ENCODE results near the gene DAPK1.

Gene DAPK1

DNA sequence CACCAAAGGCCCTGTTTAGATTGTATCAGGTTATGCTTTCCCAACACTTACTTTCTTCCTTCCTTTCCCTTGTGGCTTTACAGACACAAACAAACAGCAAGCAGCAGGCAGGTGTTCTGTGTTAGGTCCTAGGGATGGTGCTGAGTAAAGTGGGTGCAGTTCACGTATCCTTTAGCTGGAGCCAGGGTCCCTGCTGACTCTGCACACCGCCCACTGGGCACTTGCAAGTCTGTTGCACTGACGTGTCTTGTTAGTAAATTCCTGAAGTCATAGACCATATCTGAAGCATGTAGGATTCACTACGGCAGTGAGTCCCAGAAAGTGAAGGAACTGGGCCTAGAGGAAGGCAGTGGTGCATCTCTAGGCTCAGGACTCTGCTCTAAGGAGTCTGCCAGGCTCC is 96.5 kb downstream of the DAPK1 start:
- TF ChIP-seq PATZ1 (CRISPR knock-in tag; IDR thresholded peaks at IDR 0.05; ENCODE audit: borderline replicate concordance) = no peak
- TF ChIP-seq PPARA (CRISPR knock-in tag; IDR thresholded peaks at IDR 0.05; ENCODE audit: borderline replicate concordance) = no peak
- TF ChIP-seq CREB5 (CRISPR knock-in tag; IDR thresholded peaks at IDR 0.05; ENCODE audit: low read depth) = no peak
- TF ChIP-seq BACH2 (CRISPR knock-in tag; IDR thresholded peaks at IDR 0.05; ENCODE audit: borderline replicate concordance) = no peak
- TF ChIP-seq ARNTL (CRISPR knock-in tag; IDR thresholded peaks at IDR 0.05; ENCODE audit: borderline replicate concordance, low read depth) = no peak
- no peak for TF ChIP-seq OSR1 (CRISPR knock-in tag; IDR thresholded peaks at IDR 0.05)
- TF ChIP-seq, protein P1, sequence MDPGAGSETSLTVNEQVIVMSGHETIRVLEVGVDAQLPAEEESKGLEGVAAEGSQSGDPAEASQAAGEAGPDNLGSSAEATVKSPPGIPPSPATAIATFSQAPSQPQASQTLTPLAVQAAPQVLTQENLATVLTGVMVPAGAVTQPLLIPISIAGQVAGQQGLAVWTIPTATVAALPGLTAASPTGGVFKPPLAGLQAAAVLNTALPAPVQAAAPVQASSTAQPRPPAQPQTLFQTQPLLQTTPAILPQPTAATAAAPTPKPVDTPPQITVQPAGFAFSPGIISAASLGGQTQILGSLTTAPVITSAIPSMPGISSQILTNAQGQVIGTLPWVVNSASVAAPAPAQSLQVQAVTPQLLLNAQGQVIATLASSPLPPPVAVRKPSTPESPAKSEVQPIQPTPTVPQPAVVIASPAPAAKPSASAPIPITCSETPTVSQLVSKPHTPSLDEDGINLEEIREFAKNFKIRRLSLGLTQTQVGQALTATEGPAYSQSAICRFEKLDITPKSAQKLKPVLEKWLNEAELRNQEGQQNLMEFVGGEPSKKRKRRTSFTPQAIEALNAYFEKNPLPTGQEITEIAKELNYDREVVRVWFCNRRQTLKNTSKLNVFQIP (CRISPR knock-in tag; IDR thresholded peaks at IDR 0.05; ENCODE audit: borderline replicate concordance, low read depth) = no peak
- TF ChIP-seq ZFP30 (CRISPR knock-in tag; IDR thresholded peaks at IDR 0.05) = no peak
- TF ChIP-seq, protein P2, sequence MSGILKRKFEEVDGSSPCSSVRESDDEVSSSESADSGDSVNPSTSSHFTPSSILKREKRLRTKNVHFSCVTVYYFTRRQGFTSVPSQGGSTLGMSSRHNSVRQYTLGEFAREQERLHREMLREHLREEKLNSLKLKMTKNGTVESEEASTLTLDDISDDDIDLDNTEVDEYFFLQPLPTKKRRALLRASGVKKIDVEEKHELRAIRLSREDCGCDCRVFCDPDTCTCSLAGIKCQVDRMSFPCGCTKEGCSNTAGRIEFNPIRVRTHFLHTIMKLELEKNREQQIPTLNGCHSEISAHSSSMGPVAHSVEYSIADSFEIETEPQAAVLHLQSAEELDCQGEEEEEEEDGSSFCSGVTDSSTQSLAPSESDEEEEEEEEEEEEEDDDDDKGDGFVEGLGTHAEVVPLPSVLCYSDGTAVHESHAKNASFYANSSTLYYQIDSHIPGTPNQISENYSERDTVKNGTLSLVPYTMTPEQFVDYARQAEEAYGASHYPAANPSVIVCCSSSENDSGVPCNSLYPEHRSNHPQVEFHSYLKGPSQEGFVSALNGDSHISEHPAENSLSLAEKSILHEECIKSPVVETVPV (CRISPR knock-in tag; IDR thresholded peaks at IDR 0.05) = no peak
- TF ChIP-seq TSHZ2 (CRISPR knock-in tag; IDR thresholded peaks at IDR 0.05) = no peak
- no peak for TF ChIP-seq ZNF565 (CRISPR knock-in tag; conservative IDR thresholded peaks at IDR 0.05; ENCODE audit: low read depth)
- no peak for TF ChIP-seq ZNF70 (CRISPR knock-in tag; IDR thresholded peaks at IDR 0.05)
- TF ChIP-seq SNAI2 (CRISPR knock-in tag; IDR thresholded peaks at IDR 0.05) = no peak
- no peak for TF ChIP-seq ESRRG (CRISPR knock-in tag; IDR thresholded peaks at IDR 0.05)
- no peak for TF ChIP-seq RARB (CRISPR knock-in tag; IDR thresholded peaks at IDR 0.05)
- no peak for TF ChIP-seq ISL1 (CRISPR knock-in tag; IDR thresholded peaks at IDR 0.05)
- no peak for TF ChIP-seq GLIS3 (CRISPR knock-in tag; IDR thresholded peaks at IDR 0.05)
- no peak for TF ChIP-seq ZNF8 (CRISPR knock-in tag; IDR thresholded peaks at IDR 0.05)
- no peak for ATAC-seq

DNA sequence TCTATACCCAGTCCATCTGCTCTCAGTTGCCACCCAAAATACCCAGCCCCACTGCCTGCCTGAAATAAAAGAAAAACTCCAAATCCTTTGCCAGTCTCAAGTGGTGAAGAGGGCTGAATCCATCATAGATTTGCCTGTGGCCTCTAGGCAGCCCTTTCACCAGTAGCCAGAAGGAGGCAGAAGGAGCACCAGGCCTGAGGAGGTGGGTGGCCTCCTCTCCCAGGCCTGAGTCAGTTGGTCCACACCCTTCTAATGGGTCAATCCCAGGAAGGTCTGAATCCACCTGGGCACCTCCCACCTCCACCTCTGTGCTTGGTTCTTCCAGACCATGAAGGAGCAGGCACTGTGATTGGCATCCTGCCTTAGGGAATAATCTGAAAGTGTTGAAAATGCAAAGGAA is 97.0 kb downstream of the DAPK1 start:
- no peak for ATAC-seq
- TF ChIP-seq TOX (CRISPR knock-in tag; IDR thresholded peaks at IDR 0.05; ENCODE audit: borderline replicate concordance) = no peak
- no peak for TF ChIP-seq ZFP3 (CRISPR knock-in tag; IDR thresholded peaks at IDR 0.05)
- no peak for TF ChIP-seq RARB (CRISPR knock-in tag; IDR thresholded peaks at IDR 0.05)
- TF ChIP-seq ZNF8 (CRISPR knock-in tag; IDR thresholded peaks at IDR 0.05) = no peak
- no peak for TF ChIP-seq SNAI2 (CRISPR knock-in tag; IDR thresholded peaks at IDR 0.05)
- TF ChIP-seq CREB5 (CRISPR knock-in tag; IDR thresholded peaks at IDR 0.05; ENCODE audit: low read depth) = no peak
- TF ChIP-seq ZFP30 (CRISPR knock-in tag; IDR thresholded peaks at IDR 0.05) = no peak
- TF ChIP-seq PATZ1 (CRISPR knock-in tag; IDR thresholded peaks at IDR 0.05; ENCODE audit: borderline replicate concordance) = no peak
- TF ChIP-seq ISL1 (CRISPR knock-in tag; IDR thresholded peaks at IDR 0.05) = no peak
- no peak for TF ChIP-seq CSDC2 (CRISPR knock-in tag; IDR thresholded peaks at IDR 0.05)
- TF ChIP-seq, protein P1 (CRISPR knock-in tag; IDR thresholded peaks at IDR 0.05; ENCODE audit: borderline replicate concordance, low read depth) = no peak
- TF ChIP-seq, protein P2 (CRISPR knock-in tag; IDR thresholded peaks at IDR 0.05) = no peak
- TF ChIP-seq BACH2 (CRISPR knock-in tag; IDR thresholded peaks at IDR 0.05; ENCODE audit: borderline replicate concordance) = no peak
- no peak for TF ChIP-seq ESRRG (CRISPR knock-in tag; IDR thresholded peaks at IDR 0.05)
- TF ChIP-seq ZNF70 (CRISPR knock-in tag; IDR thresholded peaks at IDR 0.05) = no peak
- no peak for TF ChIP-seq GLIS3 (CRISPR knock-in tag; IDR thresholded peaks at IDR 0.05)
- no peak for TF ChIP-seq PPARA (CRISPR knock-in tag; IDR thresholded peaks at IDR 0.05; ENCODE audit: borderline replicate concordance)

Measured in SK-N-SH treated with all-trans-retinoic acid at 6 μM for 48 hours (cell line).